AG04450 (cell line): ENCODE data around the gene PRR18. TPM values are rescaled to one million over a fixed set of nuclear protein-coding genes. Genes with fewer than 3 reads are reported as not detected.

Source experiments
- CTCF ChIA-PET: fragments of 300-600, 350-600 bp; formaldehyde crosslinking; extraction: SDS; loops from one replicate; lab custom pipeline; 2022; ENCODE audit warnings: antibody characterized with exemption, inconsistent platforms; lab: Charles Lee
- POLR2A ChIA-PET: fragments of 350-600 bp; formaldehyde crosslinking; extraction: SDS; loops from one replicate; lab custom pipeline; 2021; ENCODE audit warnings: antibody characterized with exemption, inconsistent platforms; lab: Yijun Ruan, JAX
- DNase-seq: peaks from one replicate; pipeline ENCODE4 v3.0.0-alpha.2; 2011; ENCODE audit warnings: low read depth, low spot score
- H3K27ac ChIP-seq: one replicate; pipeline ENCODE4 v1.5.1; 2012; ENCODE audit warnings: low read depth, low read length, control low read depth
- H3K27me3 ChIP-seq: one replicate; pipeline ENCODE4 v1.6.0; 2012; ENCODE audit warnings: low read length; ENCODE audit not compliant: control insufficient read depth, insufficient read depth
- H3K4me3 ChIP-seq: 2 replicates; pipeline ENCODE4 v1.5.1; 2011; ENCODE audit warnings: mild to moderate bottlenecking, low read depth, low read length, control low read depth
- H3K9me3 ChIP-seq: 2 replicates; pipeline ENCODE4 v1.5.1; 2012; ENCODE audit warnings: low read length; ENCODE audit not compliant: control insufficient read depth, insufficient read depth
- polyA plus RNA-seq: library from polyadenylated mRNA; depleted of rRNA; stranded (reverse); fragments of >200 nt; gene quantifications from 2 replicates; pipeline ENCODE4 v1.2.3, GENCODE V29; 2011
- TF ChIP-seq, protein P1 (sequence below): IDR thresholded peaks from 2 replicates; pipeline ENCODE4 v1.5.1; 2011; ENCODE audit warnings: low read depth, low read length, control low read depth, inconsistent platforms

PRR18 gene
- polyA plus RNA-seq, 1 experiment = not detected

- CTCF ChIA-PET = interaction anchor here (0.7 to 3.3 kb wide), 2 partner anchors 12 to 608 kb away, joined by 4 to 27 read pairs; no protein-coding TSS in a partner anchor
- no peak overlapping the region for H3K27ac ChIP-seq
- H3K27me3 ChIP-seq = no peaks in the 10 kb centered on the region
- no peaks in the 10 kb centered on the region for H3K9me3 ChIP-seq
- POLR2A ChIA-PET = no interaction called here
- DNase-seq = no peak
- no peak overlapping the region for H3K4me3 ChIP-seq
- TF ChIP-seq, protein P1, sequence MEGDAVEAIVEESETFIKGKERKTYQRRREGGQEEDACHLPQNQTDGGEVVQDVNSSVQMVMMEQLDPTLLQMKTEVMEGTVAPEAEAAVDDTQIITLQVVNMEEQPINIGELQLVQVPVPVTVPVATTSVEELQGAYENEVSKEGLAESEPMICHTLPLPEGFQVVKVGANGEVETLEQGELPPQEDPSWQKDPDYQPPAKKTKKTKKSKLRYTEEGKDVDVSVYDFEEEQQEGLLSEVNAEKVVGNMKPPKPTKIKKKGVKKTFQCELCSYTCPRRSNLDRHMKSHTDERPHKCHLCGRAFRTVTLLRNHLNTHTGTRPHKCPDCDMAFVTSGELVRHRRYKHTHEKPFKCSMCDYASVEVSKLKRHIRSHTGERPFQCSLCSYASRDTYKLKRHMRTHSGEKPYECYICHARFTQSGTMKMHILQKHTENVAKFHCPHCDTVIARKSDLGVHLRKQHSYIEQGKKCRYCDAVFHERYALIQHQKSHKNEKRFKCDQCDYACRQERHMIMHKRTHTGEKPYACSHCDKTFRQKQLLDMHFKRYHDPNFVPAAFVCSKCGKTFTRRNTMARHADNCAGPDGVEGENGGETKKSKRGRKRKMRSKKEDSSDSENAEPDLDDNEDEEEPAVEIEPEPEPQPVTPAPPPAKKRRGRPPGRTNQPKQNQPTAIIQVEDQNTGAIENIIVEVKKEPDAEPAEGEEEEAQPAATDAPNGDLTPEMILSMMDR = no peak
Observed at GRCh38 chr6:166325383-166326042, 17.3 kb upstream of the PRR18 start.

- CTCF ChIA-PET = interaction anchor here (0.6 to 2.3 kb wide), 2 partner anchors 10 to 77 kb away, joined by 3 to 24 read pairs; no protein-coding TSS in a partner anchor
Observed at GRCh38 chr6:166323395-166323794, 15.2 kb upstream of the PRR18 start.

GRCh38 chr6:166318649-166319600 lies 10.7 kb upstream of the PRR18 start:
- ChIA-PET POLR2A (interaction anchor here (0.6 kb wide), 1 partner anchor 309 kb away, joined by 3 read pairs; no protein-coding TSS in a partner anchor), CTCF (interaction anchor here (0.5 to 1.5 kb wide), 4 partner anchors 19 to 82 kb away, joined by 4 to 7 read pairs (median 5); no protein-coding TSS in a partner anchor)
- no peak for DNase-seq
- H3K27me3 ChIP-seq = no peaks in the 10 kb centered on the region
- H3K4me3 ChIP-seq = no peak overlapping the region
- no peak overlapping the region for H3K27ac ChIP-seq
- H3K9me3 ChIP-seq = no peaks in the 10 kb centered on the region
- TF ChIP-seq, protein P1 = no peak

More at GRCh38 chr6:166323395-166323794, 15.2 kb upstream of the PRR18 start:
- Histone ChIP-seq H3K4me3 (no peak overlapping the region), H3K27me3 (no peaks in the 10 kb centered on the region), H3K27ac (no peak overlapping the region), H3K9me3 (no peaks in the 10 kb centered on the region)
- TF ChIP-seq, protein P1 = no peak
- DNase-seq = no peak
- POLR2A ChIA-PET = no interaction called here

DNA sequence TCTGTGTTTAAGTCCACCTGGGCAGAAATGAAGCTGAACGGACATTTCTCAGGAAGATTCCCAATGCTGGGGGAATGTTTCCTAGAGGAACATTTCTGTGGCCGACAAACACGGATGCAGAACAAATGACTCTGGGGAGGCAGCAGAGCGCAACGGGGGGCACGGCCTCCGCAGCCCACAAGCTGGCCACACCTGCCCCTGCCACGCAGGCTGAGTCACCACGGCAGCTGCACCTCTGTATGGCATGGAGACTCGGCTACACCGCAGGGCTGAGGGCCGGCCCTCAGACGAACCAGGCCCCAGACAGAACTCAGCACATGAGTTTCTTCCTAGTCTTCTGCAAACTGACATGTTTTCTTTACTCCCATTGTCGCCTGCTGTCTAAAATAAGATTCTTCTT lies 10.0 kb upstream of the PRR18 start:
- Histone ChIP-seq H3K4me3 (no peak overlapping the region), H3K27me3 (no peaks in the 10 kb centered on the region), H3K9me3 (no peaks in the 10 kb centered on the region), H3K27ac (no peak overlapping the region)
- POLR2A ChIA-PET = interaction anchor here (0.9 kb wide), 1 partner anchor 9 kb away, joined by 3 read pairs; no protein-coding TSS in a partner anchor
- TF ChIP-seq, protein P1 = no peak
- CTCF ChIA-PET = interaction anchor here (0.5 kb wide), 1 partner anchor 18 kb away, joined by 7 read pairs; no protein-coding TSS in a partner anchor
- no peak for DNase-seq
